GM19238 (cell line): ENCODE measurements around the gene MRPS9.

ENCODE experiments used
- DNase-seq: peaks from one replicate; pipeline ENCODE4 v3.0.0; 2011; ENCODE audit warnings: low spot score; ENCODE audit not compliant: insufficient read length

The MRPS9 gene

DNA sequence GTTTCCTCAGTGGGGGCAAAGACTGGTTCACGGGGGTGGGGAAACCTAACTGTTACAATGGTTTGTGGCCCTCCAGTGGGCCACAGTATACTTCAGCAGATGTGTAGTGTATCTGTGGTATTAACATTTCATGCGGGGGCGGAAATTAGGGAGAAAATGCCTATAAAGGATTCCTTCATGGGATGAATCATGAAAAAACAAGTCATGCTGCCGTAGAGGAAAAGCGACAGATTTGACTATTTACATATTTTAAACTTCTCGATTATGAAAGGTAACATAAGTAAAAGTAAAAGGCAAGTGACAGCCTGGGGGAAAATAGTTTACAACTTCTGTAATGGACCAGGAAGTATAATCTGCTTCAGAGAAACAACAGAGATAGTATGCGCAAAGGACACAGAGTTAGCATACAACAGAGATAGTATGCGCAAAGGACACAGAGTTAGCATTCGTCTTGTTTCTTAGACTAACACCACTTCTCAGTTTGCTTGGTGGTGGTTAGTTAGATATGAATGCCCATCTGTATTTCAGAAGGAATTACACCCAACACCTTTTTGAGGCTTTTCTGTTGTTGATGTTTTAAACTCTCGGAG lies 41.1 kb downstream of the MRPS9 start:
- DNase-seq: no peak

DNA sequence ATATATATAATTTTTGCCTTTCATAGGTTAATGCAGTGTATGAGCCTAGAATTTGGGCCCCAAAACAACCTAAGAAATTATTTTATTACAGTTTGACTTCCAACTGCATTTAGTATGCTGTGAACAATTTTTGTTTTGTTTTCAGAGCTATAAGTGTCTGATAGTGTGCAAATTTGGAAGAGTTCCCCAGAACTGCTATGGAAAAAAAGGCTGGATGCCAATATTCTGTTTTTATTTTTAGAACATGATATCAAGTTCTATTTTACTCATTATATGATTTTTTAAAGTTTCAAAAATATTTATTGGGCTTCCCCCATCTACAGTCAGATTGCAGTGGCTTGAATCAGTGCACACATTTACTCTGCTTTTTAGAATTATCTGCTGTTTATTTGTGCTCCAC lies 42.6 kb downstream of the MRPS9 start:
- DNase-seq: no peak

DNA sequence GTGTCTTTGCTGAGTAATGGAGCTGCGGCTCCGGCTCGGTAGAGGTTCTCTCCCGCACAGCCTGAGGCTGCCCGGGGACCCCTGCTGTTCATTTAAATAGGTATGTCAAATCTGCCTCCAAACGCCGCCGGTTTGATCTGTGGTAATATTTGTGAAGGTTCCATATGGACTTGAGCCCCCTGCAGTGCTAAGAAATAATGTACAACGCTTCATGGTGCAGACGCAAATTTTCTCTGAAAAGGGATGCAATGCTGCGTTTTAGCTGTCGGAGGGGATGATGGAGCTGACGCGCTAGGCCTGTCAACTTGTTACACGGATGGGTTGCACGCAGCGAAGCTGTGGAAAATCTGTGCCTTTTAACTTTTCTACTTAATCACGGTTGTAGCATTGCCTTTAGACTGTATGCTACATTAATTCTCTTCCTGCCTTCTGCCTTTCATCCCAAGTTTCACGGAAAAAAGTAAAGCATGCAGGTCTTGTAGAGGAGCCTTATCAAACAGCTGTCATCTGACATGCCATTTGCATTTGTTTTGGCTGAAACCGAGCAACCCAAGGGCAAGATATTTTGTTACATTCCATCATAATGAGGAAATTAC lies 43.2 kb downstream of the MRPS9 start:
- DNase-seq: no peak

DNA sequence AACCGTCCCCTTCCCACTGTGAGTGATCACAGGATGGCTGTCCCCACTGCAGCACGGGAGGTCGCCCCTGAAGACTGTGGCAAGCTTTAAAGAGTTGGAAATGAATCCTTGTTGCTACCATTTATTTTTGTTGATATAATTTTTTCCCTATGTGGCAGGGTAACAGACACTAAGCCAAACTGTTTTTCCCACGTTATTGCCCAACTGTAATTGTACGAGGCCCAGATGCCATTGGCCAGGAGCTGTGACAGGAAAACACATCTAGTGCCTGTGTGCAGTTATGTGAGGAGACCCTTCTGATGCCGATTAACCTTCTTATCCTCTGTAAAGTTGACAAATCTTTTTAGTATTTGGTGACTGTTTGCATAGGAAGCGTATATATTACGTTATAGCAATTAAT lies 44.2 kb downstream of the MRPS9 start:
- DNase-seq: no peak

DNA sequence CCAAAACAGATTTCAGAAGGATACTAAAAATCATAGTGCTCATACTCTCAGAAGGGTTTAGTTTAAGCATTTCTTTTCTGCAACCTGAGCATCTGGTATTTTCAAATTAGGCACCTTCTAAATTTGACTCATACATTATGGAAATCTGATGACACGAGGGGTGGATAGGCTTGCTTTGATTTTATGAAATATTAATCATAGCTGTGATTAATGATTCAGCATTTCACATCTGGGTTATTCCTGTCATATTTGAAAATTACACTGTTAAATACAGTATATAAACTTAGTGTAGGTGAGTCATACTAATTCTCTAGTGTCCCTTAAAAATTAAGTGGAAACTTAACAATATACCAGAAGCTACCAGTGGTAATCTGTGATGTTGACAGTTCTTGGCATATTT lies 47.7 kb downstream of the MRPS9 start:
- DNase-seq: no peak

DNA sequence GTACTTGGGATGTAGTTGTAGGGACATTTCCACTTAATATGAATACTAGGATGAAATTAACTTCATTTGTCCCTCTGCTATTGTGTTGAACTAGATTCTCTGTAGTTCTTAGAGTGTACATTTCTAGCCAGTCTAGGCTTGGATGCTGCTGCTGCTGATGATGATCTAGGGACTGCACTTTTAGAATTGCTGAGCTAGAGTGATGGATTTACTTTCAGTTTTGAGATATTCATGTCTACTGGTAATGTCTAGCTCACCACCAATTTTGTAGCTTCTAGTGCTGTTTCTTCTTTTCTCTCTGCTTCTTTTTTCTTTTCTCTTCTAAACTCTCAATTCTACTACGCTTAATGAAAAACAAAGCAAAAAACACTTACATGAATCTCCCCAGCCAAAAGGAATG lies 49.4 kb downstream of the MRPS9 start:
- no peak for DNase-seq

DNA sequence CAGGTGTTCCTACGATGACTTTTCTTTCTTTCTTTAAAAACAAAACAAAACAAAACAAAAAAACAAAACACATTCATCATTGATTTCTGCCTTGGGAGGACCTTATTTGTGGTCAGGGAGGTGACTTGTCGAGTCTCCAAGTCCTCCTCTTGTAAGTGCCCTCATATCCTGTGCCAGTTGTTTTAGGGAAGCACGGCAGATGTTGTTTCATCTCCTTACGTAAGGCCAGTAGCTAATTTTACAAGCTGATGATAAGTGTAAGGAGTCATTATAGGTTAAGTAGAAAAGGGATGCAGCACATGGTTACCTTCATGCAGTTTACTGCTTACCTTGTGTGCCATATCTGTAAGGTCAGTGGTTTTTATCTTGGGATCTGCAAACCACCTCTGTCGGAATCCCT lies 52.2 kb downstream of the MRPS9 start:
- DNase-seq: no peak

DNA sequence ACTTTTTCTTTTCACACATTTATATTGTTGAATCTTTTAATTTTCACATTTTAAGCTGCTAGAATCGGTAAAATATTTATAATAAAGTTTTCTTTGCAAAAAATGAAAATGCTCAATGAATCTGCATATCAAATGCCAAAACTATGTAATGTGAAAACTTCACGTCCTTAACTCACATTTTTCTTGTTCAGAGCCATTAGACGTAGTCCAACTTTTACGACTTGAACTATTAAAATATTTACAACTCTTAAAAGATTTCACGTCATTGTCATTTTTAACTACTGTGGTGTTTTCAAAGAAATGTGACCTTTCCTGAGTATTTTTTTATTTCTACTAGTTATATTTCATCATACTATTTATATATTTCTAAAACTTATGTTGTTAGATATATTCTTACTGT lies 54.9 kb downstream of the MRPS9 start:
- no peak for DNase-seq

DNA sequence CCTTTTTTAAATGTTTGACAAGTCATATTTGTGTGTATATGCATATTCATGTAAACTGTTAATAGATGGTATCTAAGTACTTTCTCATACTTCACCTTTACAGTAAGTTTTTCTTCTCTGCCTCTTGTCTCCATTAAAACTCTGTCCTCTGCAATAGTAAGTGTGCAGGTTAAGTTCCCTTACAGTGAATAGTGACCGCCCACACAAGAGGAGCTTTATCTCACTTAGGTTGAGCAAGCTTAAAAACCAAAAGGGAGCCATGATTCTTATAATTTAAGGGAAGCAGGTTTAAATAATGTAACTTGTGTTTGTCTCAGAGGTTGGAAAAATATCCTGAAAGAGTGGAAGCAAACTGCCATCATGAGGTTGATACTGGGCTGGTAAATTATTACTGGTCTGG lies 61.3 kb downstream of the MRPS9 start:
- no peak for DNase-seq

DNA sequence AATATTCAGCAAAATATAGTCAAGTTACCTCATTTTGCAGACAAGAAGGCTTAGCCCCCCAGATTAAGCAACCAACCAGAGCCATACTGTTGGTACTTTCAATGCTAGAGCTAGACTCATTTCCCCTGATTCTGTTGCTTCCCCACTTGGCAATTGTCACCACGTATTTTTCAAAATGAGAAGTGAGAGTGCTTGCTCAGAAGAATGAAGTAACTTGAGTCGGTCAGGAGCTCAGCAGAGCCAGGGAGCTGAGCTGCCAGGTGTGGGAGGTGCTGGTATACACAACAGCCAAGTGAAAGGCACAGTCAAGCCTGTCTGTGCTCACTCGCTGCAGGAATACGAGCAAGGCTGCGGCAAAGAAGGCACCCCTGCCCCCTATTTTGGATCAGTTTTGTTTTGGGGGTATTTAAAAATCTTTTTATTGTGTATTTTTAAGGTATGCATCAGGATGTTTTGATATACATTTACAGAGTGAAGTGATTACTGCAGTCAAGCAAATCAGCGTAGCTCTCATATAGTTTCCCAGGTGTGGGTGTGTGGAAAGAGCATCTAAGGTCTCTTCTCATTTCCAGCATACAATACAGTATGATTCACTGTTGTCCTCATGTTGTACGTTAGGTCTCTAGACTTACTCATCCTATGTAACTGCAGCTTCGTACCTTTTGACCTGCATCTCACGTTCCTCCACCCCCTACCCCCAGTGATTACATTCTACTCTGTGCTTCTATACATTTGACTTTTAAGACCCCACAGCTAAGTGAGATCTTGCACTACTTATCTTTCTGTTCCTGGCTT lies 62.4 kb downstream of the MRPS9 start:
- DNase-seq: no peak

DNA sequence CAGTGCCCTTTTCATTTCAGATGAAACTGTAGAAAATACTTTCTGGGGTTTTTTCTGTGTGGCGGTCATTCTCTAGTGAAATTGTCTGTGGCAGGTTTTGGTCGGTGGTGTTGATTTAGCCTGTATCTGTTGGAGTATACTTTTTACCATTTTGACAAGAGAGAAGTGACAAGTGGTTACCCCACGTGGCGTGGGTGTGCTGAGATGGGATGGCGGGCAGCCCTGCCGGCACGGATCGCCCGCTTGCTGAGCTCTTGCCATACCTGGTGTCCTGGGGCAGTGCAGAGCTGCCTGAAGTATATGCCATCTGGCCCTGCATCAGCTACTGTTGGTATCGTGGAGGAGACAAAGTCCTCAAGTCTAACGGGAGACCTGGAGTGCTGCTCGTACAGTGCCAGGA lies 64.1 kb downstream of the MRPS9 start:
- no peak for DNase-seq

DNA sequence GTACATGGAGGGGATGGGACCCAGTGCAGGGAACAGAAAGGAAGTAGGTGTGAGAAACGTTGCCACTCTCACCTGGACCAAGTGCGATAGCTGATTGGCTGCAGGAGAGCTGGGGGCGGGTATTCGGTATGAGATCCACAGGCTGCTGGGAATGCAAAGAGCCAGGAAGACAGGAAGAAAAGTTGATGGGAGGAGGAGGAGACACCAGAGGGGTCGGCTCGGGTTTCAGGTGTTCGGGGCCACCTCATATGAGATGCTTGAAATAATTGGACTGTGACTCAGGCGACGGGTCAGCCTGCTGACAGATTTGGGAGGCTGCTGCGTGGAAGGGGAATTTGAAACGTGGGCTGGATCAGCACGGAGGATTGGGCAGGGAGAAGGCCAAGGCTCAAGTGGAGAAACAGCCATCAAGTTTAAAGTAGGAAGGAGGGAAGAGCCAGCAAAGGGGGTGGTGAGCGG lies 65.1 kb downstream of the MRPS9 start:
- DNase-seq: no peak

DNA sequence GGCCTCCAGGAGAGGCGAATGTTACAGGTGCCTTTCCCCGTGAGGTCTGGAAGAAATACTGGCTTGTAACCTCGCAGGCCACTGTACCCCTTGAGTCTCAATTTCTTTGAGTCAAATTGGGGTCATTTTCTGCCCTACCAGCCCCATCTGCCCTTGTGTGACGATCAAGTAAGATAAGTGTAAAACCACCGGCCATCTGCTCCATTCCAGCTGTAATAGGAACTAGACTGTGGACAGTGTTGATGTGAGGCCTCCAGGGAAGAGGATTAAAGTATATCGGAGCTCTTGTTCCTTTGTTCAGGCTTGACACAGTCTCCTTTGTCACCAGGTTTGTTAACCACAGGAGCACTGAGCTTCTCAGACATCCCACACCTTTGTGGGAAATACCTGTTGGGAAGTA lies 65.6 kb downstream of the MRPS9 start:
- DNase-seq: no peak

DNA sequence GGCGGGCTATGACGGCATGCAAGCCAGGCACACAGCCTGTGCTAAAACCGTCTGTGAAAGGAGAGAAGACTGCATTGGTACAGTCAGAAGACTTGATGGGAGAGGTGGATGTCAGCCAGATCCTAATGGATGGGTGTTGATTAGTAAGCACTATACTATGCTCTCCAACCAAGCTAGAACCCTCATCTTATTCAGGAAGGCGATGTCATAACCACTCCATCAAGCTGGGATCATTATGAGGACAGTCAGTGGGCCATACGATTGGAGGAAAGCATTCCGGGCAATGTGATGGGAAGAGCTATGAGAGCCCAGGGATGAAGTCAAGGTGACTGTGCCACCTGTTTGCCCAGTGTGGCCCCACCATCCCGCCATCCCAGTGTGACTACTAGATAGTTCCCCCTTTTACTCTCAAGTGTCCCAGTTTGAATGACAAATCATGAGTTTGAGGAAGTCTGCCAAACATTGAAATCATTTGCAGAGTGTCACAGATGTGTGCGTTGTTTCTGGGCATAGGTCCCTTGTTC lies 66.4 kb downstream of the MRPS9 start:
- DNase-seq: no peak

DNA sequence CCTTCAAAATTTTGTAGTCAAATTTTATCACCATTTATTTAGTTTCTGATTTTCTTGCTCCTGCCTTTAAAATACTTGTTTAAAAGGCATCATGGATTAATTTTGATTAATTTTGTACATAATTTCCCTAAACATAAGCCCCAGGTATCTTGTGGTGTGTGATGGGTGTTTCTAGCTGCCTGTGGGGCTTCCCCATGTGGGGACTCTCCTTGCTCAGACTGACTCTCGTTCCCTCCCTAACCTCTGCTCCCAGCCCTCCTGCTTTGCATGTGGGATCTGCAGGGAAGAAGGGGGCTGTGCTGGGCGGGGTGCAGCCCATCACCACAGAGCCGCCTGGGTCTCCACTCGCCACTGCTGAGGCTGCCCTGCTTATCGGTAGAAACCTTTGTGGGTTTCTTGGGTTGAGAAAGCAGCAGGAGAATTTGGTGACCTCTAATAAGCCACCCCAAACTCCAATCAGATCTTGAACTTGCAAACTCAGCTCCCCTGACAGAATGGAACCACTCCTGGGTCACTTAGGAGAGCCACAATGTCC lies 72.5 kb downstream of the MRPS9 start:
- DNase-seq: no peak

DNA sequence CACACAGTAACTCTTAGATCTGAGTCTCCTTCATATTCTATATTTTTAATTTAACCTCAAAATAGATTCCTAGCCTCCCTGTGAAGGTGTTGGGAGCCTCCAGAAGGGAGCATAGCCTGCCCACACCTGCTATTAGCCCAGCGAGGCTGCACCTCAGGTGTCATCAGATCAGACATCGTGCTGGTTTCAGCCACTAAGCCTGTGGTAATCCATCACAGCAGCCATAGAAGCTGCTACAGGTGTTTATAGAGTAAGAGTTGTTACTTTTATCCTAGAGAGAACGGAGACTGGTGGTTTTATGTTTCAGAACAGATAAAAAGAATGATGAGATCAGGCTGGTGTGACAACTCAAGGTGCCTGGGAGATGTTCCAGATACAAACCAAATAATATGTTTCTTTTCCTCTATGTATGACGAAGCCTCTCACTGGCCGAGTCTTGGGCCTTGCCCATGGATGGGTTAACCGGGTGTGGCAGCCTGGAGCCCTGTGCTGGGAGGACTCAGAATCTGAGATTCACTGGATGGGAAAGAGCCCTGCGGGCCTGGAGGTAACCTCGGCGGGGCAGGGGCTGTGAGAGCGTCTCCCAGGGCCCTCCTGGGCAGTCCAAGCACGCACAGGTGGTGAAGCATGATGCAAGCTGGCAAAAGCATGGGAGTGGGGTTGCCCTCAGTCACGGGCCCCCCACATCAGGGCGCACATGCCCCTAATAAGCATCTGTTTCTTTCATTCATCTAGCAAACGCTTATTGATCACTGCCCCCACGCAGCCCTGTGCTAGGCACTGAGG lies 73.7 kb downstream of the MRPS9 start:
- DNase-seq: no peak

DNA sequence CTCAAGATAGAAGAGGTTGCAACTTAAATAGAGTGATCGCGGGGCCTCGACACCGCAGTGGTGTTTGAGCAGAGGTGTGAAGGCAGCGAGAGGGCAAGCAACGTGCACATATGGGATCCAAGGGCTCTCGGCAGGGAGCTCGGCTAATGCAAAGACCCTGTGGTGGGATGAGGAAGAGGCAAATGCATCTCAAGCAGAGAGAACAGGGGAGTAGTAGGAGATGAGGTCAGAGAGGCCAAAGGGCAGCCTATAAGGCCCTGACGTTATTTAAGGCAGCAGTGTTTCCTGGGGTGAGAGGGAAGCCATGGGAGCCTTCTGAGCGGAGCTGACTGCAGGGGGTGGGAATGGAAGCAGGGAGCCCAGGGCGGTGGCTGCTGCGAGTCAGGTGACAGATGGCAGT lies 74.5 kb downstream of the MRPS9 start:
- no peak for DNase-seq

DNA sequence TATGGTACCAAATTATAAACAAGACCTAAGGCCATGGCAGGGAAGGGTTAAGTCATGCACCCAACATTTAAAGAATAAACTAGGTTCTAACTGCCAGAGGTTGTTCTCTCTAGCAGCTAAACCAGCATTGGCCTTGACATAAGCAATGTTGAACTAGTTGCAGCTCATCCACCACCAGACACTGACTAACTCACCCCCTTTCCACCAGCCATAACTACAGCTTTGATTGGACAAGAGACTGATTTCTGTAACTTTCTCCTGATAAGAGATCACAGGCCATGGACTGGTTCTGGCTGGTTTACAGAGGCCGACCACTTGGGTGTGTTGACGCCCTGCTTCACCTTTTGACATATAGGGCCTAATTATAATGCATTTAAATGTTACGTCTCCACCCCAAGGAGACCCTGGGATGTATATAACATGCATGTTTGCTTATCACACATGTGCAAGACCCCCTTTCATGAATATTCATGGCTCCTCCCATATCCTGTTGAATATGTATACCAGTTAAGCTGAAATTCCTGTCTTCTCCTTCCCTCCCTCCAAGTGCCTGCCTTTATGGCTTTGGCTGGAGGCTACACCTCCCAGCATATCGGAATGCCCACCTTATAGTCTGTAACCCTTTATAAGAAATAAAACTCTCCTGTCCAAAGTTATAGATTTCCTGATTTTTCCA lies 75.9 kb downstream of the MRPS9 start:
- DNase-seq: no peak

DNA sequence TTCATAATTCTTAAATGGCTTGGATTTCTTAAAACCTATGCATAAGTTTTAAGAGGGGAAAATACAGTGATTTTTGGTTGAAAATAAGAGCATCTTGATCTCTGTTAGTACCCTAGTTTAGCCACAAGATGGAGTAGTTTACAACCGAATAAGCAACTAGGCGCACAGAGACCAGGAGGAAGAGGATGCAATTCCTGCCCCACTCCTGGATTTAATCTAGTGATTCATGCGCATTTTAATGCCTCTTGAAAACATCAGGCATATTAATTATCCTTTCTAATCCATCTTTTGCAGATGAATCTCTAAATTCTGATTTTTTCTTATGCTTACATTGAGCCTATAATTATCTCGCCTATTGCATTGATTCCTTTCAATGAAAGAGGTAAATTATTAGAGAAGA lies 76.7 kb downstream of the MRPS9 start:
- DNase-seq: peak; percentile 30

DNA sequence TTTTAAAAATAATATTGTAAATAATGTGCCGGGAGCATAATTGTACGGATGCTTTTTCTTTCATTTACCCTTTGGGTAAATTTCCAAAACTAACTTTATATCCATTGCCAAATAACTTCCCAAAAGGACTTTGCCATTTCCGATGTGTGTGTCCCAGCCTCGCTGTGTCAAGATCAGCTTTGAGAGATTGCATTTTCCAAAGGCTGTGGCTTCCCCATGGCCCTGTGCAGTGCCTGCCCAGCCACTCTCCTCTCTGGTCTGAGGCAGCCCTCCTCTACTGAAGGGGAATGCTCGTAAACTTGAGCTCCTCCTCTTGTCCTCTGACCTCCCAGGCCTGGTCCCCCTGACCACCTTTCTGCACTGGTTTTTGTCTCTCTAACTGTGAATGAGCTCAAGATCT lies 78.5 kb downstream of the MRPS9 start:
- DNase-seq: no peak

DNA sequence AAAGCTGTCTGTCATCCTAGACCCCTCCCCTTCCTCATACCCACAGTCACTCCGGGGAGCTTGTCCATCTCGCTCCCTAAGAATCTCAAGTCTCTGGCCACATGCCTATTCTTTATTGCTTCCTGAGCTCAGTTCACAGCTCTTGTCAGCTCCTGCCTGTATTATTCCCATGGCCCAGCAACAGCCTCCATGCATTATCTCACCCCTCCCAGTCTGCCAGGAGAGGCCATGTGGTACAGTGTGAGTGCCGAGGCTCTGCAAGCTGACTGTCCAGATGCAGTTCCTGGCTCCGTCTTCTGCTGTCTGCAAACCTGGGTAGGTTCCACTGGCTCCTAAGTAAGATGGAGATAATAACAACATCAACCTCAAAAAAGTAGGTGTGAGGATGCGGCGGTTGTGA lies 79.7 kb downstream of the MRPS9 start:
- no peak for DNase-seq
